ENCODE measurements around the gene CDKAL1.

- TF ChIP-seq CTCF (conservative IDR thresholded peaks at IDR 0.05; ENCODE audit: low read depth, low read length), result no peak
- no peak for TF ChIP-seq EZH2phosphoT487 (IDR thresholded peaks at IDR 0.05; ENCODE audit: borderline replicate concordance, low read length)
These were observed 519.4 kb downstream of the CDKAL1 start for GRCh38 chr6:21053612-21054011.
